GM12878 (cell line): Measurements from ENCODE around the gene TRIM13. TPM values are rescaled to one million over a fixed set of nuclear protein-coding genes. Genes with fewer than 3 reads are reported as not detected.
A peak's percentile ranks its signal among the peaks of the same experiment; 100 is the strongest.

ENCODE experiments used
- BCL3 ChIP-seq: IDR thresholded peaks from 2 replicates; pipeline ENCODE4 v1.6.1; 2011; ENCODE audit warnings: borderline replicate concordance, low read depth, mild to moderate bottlenecking, moderate library complexity, low read length; ENCODE audit not compliant: insufficient read depth, poor library complexity, severe bottlenecking
- CBFB ChIP-seq: IDR thresholded peaks from 2 replicates; pipeline ENCODE4 v1.6.1; 2016; ENCODE audit warnings: antibody characterized with exemption, low read depth
- CBX5 ChIP-seq: sonication (generic); IDR thresholded peaks from 2 replicates; pipeline ENCODE4 v1.6.1; 2016; ENCODE audit warnings: low read depth, moderate library complexity, mild to moderate bottlenecking, inconsistent platforms
- EED ChIP-seq: sonication (generic); IDR thresholded peaks from 2 replicates; pipeline ENCODE4 v1.6.1; 2016; ENCODE audit warnings: antibody characterized with exemption, low read depth
- FOS ChIP-seq: IDR thresholded peaks from 3 replicates; pipeline ENCODE4 v1.6.1; 2011; ENCODE audit warnings: borderline replicate concordance; ENCODE audit not compliant: insufficient read length; ENCODE audit errors: extremely low read depth
- JUNB ChIP-seq: IDR thresholded peaks from 2 replicates; pipeline ENCODE4 v1.6.1; 2016; ENCODE audit warnings: antibody characterized with exemption, mild to moderate bottlenecking
- MLLT1 ChIP-seq: fragments of 450-650 bp; IDR thresholded peaks from 2 replicates; pipeline ENCODE4 v1.6.1; 2016; ENCODE audit warnings: mild to moderate bottlenecking
- MTA3 ChIP-seq: IDR thresholded peaks from 2 replicates; pipeline ENCODE4 v1.6.1; 2012; ENCODE audit warnings: low read length, inconsistent platforms, borderline replicate concordance
- NR2C2 ChIP-seq: IDR thresholded peaks from 2 replicates; pipeline ENCODE4 v1.6.1; 2011; ENCODE audit warnings: borderline replicate concordance, low read depth; ENCODE audit not compliant: control insufficient read depth, insufficient read length
- SIX5 ChIP-seq: IDR thresholded peaks from 2 replicates; pipeline ENCODE4 v1.6.1; 2011; ENCODE audit warnings: mild to moderate bottlenecking, low read depth, low read length, moderate library complexity; ENCODE audit not compliant: severe bottlenecking
- SMAD5 ChIP-seq: IDR thresholded peaks from 2 replicates; pipeline ENCODE4 v1.6.1; 2016; ENCODE audit warnings: antibody characterized with exemption, low read depth
- SMC3 ChIP-seq: IDR thresholded peaks from 2 replicates; pipeline ENCODE4 v1.6.1; 2011; ENCODE audit warnings: low read length, improper control_type of control experiment, borderline replicate concordance
- TAF1 ChIP-seq: IDR thresholded peaks from 2 replicates; pipeline ENCODE4 v1.6.1; 2011; ENCODE audit warnings: mild to moderate bottlenecking, low read depth, low read length, borderline replicate concordance
- TCF7 ChIP-seq: IDR thresholded peaks from 2 replicates; pipeline ENCODE4 v1.6.1; 2014; ENCODE audit warnings: antibody characterized with exemption, borderline replicate concordance
- WRNIP1 ChIP-seq: IDR thresholded peaks from 2 replicates; pipeline ENCODE4 v1.6.1; 2011; ENCODE audit warnings: low read depth, low read length, improper control_type of control experiment, borderline replicate concordance
- ZBTB11 ChIP-seq: fragments of 450-650 bp; formaldehyde crosslinking; IDR thresholded peaks from 2 replicates; pipeline ENCODE4 v1.5.0; 2022; ENCODE audit warnings: mild to moderate bottlenecking, missing genetic modification characterization
- ZNF687 ChIP-seq: fragments of 450-650 bp; IDR thresholded peaks from 2 replicates; pipeline ENCODE4 v1.6.1; 2017; ENCODE audit warnings: mild to moderate bottlenecking, moderate library complexity
- polyA plus RNA-seq, 11 experiments: library from polyadenylated mRNA; depleted of rRNA in 4 of 11; unstranded in 6 of 11; stranded (reverse) in 5 of 11; fragments of >200 nt; fragmentation: Nextera tagmentation in 4 of 11; fragmentation: Illumina TruSeq in 1 of 11; extraction: Ambion mirVana in 4 of 11; extraction: Trizol in 1 of 11; gene quantifications; 1 replicate in 1 of 11; 2 replicates in 10 of 11; pipeline versions ENCODE4 v1.2.1 to v1.2.3, GENCODE V29; 2011 to 2016; ENCODE audit warnings: inconsistent platforms in 2 of 11, missing spikeins in 2 of 11, low read depth in 1 of 11
- total RNA-seq, 4 experiments: library from RNA; depleted of rRNA in 3 of 4; stranded (reverse); fragments of >200 nt in 3 of 4; fragmentation: Illumina TruSeq in 1 of 4; extraction: Trizol in 1 of 4; gene quantifications; 2 replicates each; pipeline versions ENCODE4 v1.2.1 to v1.2.3, GENCODE V29; 2013 to 2021

The TRIM13 gene
- total and polyA plus RNA-seq, 10 of the 15 experiments (the other 5 are each of a cell fraction or from before 2014, with no cell fraction given), result 15.4 to 33.8 (median 21.0) TPM

GRCh38 chr13:50026788-50027473, 30.1 kb downstream of the TRIM13 start (continued):
- peak; percentile 44; the same call in 1 of the 2 replicates for TF ChIP-seq ZNF687
- no peak for TF ChIP-seq CBFB
- no peak for TF ChIP-seq FOS
- TF ChIP-seq SIX5, result no peak
- TF ChIP-seq SMAD5, result no peak
- TF ChIP-seq MLLT1, result no peak
- no peak for TF ChIP-seq BCL3
- TF ChIP-seq NR2C2, result no peak
- TF ChIP-seq ZBTB11 (CRISPR knock-in tag), result no peak
- no peak for TF ChIP-seq TCF7
- no peak for TF ChIP-seq WRNIP1
- peak; percentile 6; the same call in 1 of the 2 replicates for TF ChIP-seq SMC3
- 0 out of 2 replicates have a peak, but pooled peaks have one; percentile 25 for TF ChIP-seq MTA3
- peak; percentile 77 for TF ChIP-seq JUNB
- TF ChIP-seq CBX5, result no peak
- no peak for TF ChIP-seq TAF1
- peak; percentile 71 for TF ChIP-seq EED
